Sigmoid colon (tissue), 7 donors: ENCODE data around the gene MGARP. TPM values are rescaled to one million over a fixed set of nuclear protein-coding genes. Genes with fewer than 3 reads are reported as not detected.

ENCODE experiments used
- DNase-seq: peaks from one replicate; pipeline ENCODE4 v3.0.0-alpha.2; 2019
- H3K27ac ChIP-seq, 4 donors: fragments of 200-600 bp; sonication (generic); one replicate each; pipeline ENCODE4 v1.5.1; 2016 to 2019; ENCODE audit warnings: mild to moderate bottlenecking in 1 of 4
- H3K27me3 ChIP-seq, 3 donors: fragments of 200-600 bp; sonication (generic); one replicate each; pipeline ENCODE4 v1.5.1; 2019; ENCODE audit warnings: mild to moderate bottlenecking in 1 of 3
- H3K36me3 ChIP-seq, 4 donors: fragments of 200-600 bp; sonication (generic); one replicate each; pipeline ENCODE4 v1.5.1; 2016 to 2019
- H3K4me1 ChIP-seq, 4 donors: fragments of 200-600 bp; sonication (generic); one replicate each; pipeline ENCODE4 v1.5.1; 2017 to 2019
- H3K4me3 ChIP-seq, 4 donors: fragments of 200-600 bp; sonication (generic); one replicate each; pipeline ENCODE4 v1.5.1; 2017 to 2019; ENCODE audit warnings: mild to moderate bottlenecking in 2 of 4, moderate library complexity in 1 of 4
- H3K9me3 ChIP-seq, 4 donors: fragments of 200-600 bp in 3 of 4; sonication (generic) in 3 of 4; one replicate each; pipeline versions ENCODE4 v1.5.1 to v1.6.1; 2013 to 2019
- CTCF ChIP-seq, 4 experiments: fragments of 450-650 bp in 3 of 4; fragments of 200-600 bp in 1 of 4; IDR thresholded peaks; one replicate each; pipeline ENCODE4 v1.5.1; 2016 to 2019; ENCODE audit warnings: antibody characterized with exemption in 4 of 4, mild to moderate bottlenecking in 3 of 4, moderate library complexity in 2 of 4
- EP300 ChIP-seq, 4 donors: sonication (generic); formaldehyde crosslinking; IDR thresholded peaks; one replicate each; pipeline ENCODE4 v1.6.1; 2017; ENCODE audit warnings: antibody characterized with exemption in 4 of 4
- POLR2A ChIP-seq, 2 donors: fragments of 450-650 bp; IDR thresholded peaks; one replicate each; pipeline ENCODE4 v1.6.1; 2016; ENCODE audit warnings: antibody characterized with exemption in 2 of 2, mild to moderate bottlenecking in 2 of 2, moderate library complexity in 2 of 2
- POLR2AphosphoS5 ChIP-seq, 4 donors: sonication (generic); formaldehyde crosslinking; IDR thresholded peaks; one replicate each; pipeline ENCODE4 v1.6.1; 2017; ENCODE audit warnings: antibody characterized with exemption in 4 of 4
- WGBS, 2 donors: extraction: QIAGEN DNeasy Blood & Tissue Kit; methylation state at CpG; one replicate each; pipeline ENCODE4 v1.1.7; 2013; 5-methylcytosine and 5-hydroxymethylcytosine counted together
- intact Hi-C: fragments of 100-400 bp; cut with DNase I; formaldehyde crosslinking; loops from one replicate; pipeline ENCODE4 v1.15.1; 2023
- polyA plus RNA-seq, 3 donors: library from polyadenylated mRNA; stranded (reverse); fragments of 200-250 nt; gene quantifications; one replicate each; pipeline ENCODE4 v1.2.3, GENCODE V29; 2013
- total RNA-seq, 4 donors: library from RNA; depleted of rRNA; stranded (reverse); fragments of >200 nt; gene quantifications; one replicate each; pipeline ENCODE4 v1.1.0, GENCODE V29; 2016
- donor health status: healthy with polysubstance abuse.
- donor health status: Bipolar disorder and iron deficiency.
- donor health status: healthy.

MGARP gene
- total and polyA plus RNA-seq, 7 donors: 0.16 to 2.2 (median 1.2) TPM; not detected in 2

GRCh38 chr4:139253713-139254112 lies 26.3 kb downstream of the MGARP start:
- no peak overlapping the region for H3K4me3 ChIP-seq
- H3K9me3 ChIP-seq: no peaks in the 10 kb centered on the region
- no peak for TF ChIP-seq POLR2AphosphoS5 (IDR thresholded peaks at IDR 0.05)
- TF ChIP-seq CTCF (IDR thresholded peaks at IDR 0.05): no peak
- TF ChIP-seq POLR2A (IDR thresholded peaks at IDR 0.05): no peak
- no peak for TF ChIP-seq EP300 (IDR thresholded peaks at IDR 0.05)
- H3K27ac ChIP-seq: no peak overlapping the region
- DNase-seq: no peak
- H3K36me3 ChIP-seq: no peaks in the 10 kb centered on the region
- no peaks in the 10 kb centered on the region for H3K4me1 ChIP-seq
- H3K27me3 ChIP-seq: no peaks in the 10 kb centered on the region
- WGBS, 2 donors: 85 to 88% methylated on average over 3 of the region's 3 CpGs
- intact Hi-C loops: no loop called here

GRCh38 chr4:139253046-139253445 lies 27.0 kb downstream of the MGARP start:
- no peak for DNase-seq
- Histone ChIP-seq H3K27ac (no peak overlapping the region), H3K4me1 (no peaks in the 10 kb centered on the region), H3K4me3 (no peak overlapping the region), H3K27me3 (no peaks in the 10 kb centered on the region), H3K9me3 (no peaks in the 10 kb centered on the region), H3K36me3 (no peaks in the 10 kb centered on the region)
- TF ChIP-seq POLR2AphosphoS5 (IDR thresholded peaks at IDR 0.05): no peak
- no peak for TF ChIP-seq CTCF (IDR thresholded peaks at IDR 0.05)
- no peak for TF ChIP-seq POLR2A (IDR thresholded peaks at IDR 0.05)
- TF ChIP-seq EP300 (IDR thresholded peaks at IDR 0.05): no peak
- intact Hi-C loops: no loop called here

- intact Hi-C loops: no loop called here
- peaks cover 0 to 12% (median 8%) of the 10 kb centered on the region in 4 donors for H3K4me1 ChIP-seq
Observed at GRCh38 chr4:139247700-139248238, 32.3 kb downstream of the MGARP start.

GRCh38 chr4:139247241-139247640 lies 32.8 kb downstream of the MGARP start:
- Histone ChIP-seq H3K9me3 (no peaks in the 10 kb centered on the region), H3K27me3 (no peaks in the 10 kb centered on the region), H3K27ac (no peak overlapping the region), H3K4me3 (no peak overlapping the region), H3K36me3 (no peaks in the 10 kb centered on the region), H3K4me1 (peaks cover 0 to 12% (median 10%) of the 10 kb centered on the region in 4 donors)
- intact Hi-C loops: no loop called here
- TF ChIP-seq CTCF (IDR thresholded peaks at IDR 0.05) (no peak), POLR2AphosphoS5 (IDR thresholded peaks at IDR 0.05) (no peak), POLR2A (IDR thresholded peaks at IDR 0.05) (no peak), EP300 (IDR thresholded peaks at IDR 0.05) (no peak)
- no peak for DNase-seq

More at GRCh38 chr4:139247700-139248238, 32.3 kb downstream of the MGARP start:
- Histone ChIP-seq H3K4me3 (no peak overlapping the region), H3K36me3 (no peaks in the 10 kb centered on the region), H3K27ac (no peak overlapping the region), H3K9me3 (no peaks in the 10 kb centered on the region), H3K27me3 (no peaks in the 10 kb centered on the region)
- DNase-seq: no peak
- TF ChIP-seq POLR2A (IDR thresholded peaks at IDR 0.05) (no peak), EP300 (IDR thresholded peaks at IDR 0.05) (no peak), POLR2AphosphoS5 (IDR thresholded peaks at IDR 0.05) (no peak), CTCF (IDR thresholded peaks at IDR 0.05) (no peak)
- WGBS, 2 donors: 76 to 84% methylated on average over 4 of the region's 4 CpGs

GRCh38 chr4:139246166-139246565 lies 33.9 kb downstream of the MGARP start:
- Histone ChIP-seq H3K4me1 (peaks cover 0 to 12% (median 10%) of the 10 kb centered on the region in 4 donors), H3K27ac (peak overlapping the region in 1 of 4 donors; percentile 40), H3K4me3 (no peak overlapping the region), H3K9me3 (no peaks in the 10 kb centered on the region), H3K27me3 (no peaks in the 10 kb centered on the region), H3K36me3 (no peaks in the 10 kb centered on the region)
- 75 to 82% methylated on average over 3 of the region's 3 CpGs for WGBS, 2 donors
- intact Hi-C loops: no loop called here
- DNase-seq: no peak
- TF ChIP-seq EP300 (IDR thresholded peaks at IDR 0.05): no peak
- no peak for TF ChIP-seq CTCF (IDR thresholded peaks at IDR 0.05)
- no peak for TF ChIP-seq POLR2A (IDR thresholded peaks at IDR 0.05)
- TF ChIP-seq POLR2AphosphoS5 (IDR thresholded peaks at IDR 0.05): no peak
